Endothelial cell of umbilical vein (primary cell): Measurements from ENCODE around the gene LTA4H. TPM values are rescaled to one million over a fixed set of nuclear protein-coding genes. Genes with fewer than 3 reads are reported as not detected.

Experiments
- BruUV-seq: library from RNA; stranded (reverse); fragments of 400-500 nt; replicated peaks from 2 replicates; lab custom pipeline; 2021; lab: Mats Ljungman, UMichigan
- CTCF ChIA-PET: fragments of 300-600, 350-600 bp; sonication (Branson Sonifier 250); formaldehyde crosslinking; loops from one replicate; lab custom pipeline; 2021; ENCODE audit warnings: antibody characterized with exemption, inconsistent platforms; lab: Charles Lee
- POLR2A ChIA-PET: fragments of 300-600, 350-600 bp; sonication (Branson Sonifier 250); formaldehyde crosslinking; loops from one replicate; lab custom pipeline; 2021; ENCODE audit warnings: antibody characterized with exemption, inconsistent platforms; lab: Charles Lee
- DNase-seq: peaks from one replicate; pipeline ENCODE4 v3.0.0-alpha.2; 2011; ENCODE audit warnings: low read depth, low spot score
- FAIRE-seq: peaks from 2 replicates; lab custom pipeline; 2011; peaks lifted over from hg19 to GRCh38; lab: Jason Lieb, UNC
- H2AFZ ChIP-seq: 2 replicates; pipeline ENCODE4 v1.6.0; 2012; ENCODE audit warnings: low read depth, low read length, control low read depth, inconsistent platforms
- H3K27ac ChIP-seq: 2 replicates; pipeline ENCODE4 v1.5.1; 2011; ENCODE audit warnings: low read depth, mild to moderate bottlenecking, control low read depth, low read length, moderate library complexity; ENCODE audit not compliant: insufficient read depth
- H3K27me3 ChIP-seq, 2 experiments: 2 replicates each; pipeline versions ENCODE4 v1.6.0 to v1.6.1; 2011; ENCODE audit warnings: low read length in 2 of 2, mixed read lengths in 1 of 2; ENCODE audit not compliant: control insufficient read depth in 2 of 2, insufficient read depth in 2 of 2
- H3K36me3 ChIP-seq, 2 experiments: 2 replicates in 1 of 2; 3 replicates in 1 of 2; pipeline ENCODE4 v1.5.1; 2011; ENCODE audit warnings: low read length in 2 of 2, mild to moderate bottlenecking in 1 of 2, moderate library complexity in 1 of 2; ENCODE audit not compliant: control insufficient read depth in 2 of 2, insufficient read depth in 2 of 2; ENCODE audit errors: extremely low read depth in 1 of 2
- H3K4me1 ChIP-seq: 3 replicates; pipeline ENCODE4 v1.5.1; 2011; ENCODE audit warnings: mild to moderate bottlenecking, low read length; ENCODE audit not compliant: control insufficient read depth, insufficient read depth; ENCODE audit errors: extremely low read depth
- H3K4me2 ChIP-seq: 2 replicates; pipeline ENCODE4 v1.6.1; 2011; ENCODE audit warnings: low read length, control low read depth, mixed read lengths; ENCODE audit not compliant: insufficient read depth
- H3K4me3 ChIP-seq, 3 experiments: fragments of 200-600 bp in 1 of 3; sonication (generic), shearing (Covaris generic) in 1 of 3; replicated peaks in 1 of 3; 2 replicates each; pipeline ENCODE4 v1.5.1; 2011 to 2016; ENCODE audit warnings: control low read depth in 3 of 3, low read length in 3 of 3, mild to moderate bottlenecking in 2 of 3, inconsistent platforms in 1 of 3, low read depth in 1 of 3, moderate library complexity in 1 of 3; ENCODE audit not compliant: insufficient read depth in 1 of 3
- H3K79me2 ChIP-seq: 2 replicates; pipeline ENCODE4 v1.6.0; 2012; ENCODE audit warnings: low read length, inconsistent platforms; ENCODE audit not compliant: control insufficient read depth, insufficient read depth
- H3K9ac ChIP-seq: replicated peaks from 2 replicates; pipeline ENCODE3; 2011; ENCODE audit warnings: low read length, control low read depth; ENCODE audit not compliant: insufficient read depth; ENCODE audit errors: extremely low read depth
- H3K9me1 ChIP-seq: replicated peaks from 3 replicates; pipeline ENCODE4 v1.6.0; 2011; ENCODE audit warnings: mild to moderate bottlenecking, low read length; ENCODE audit not compliant: control insufficient read depth, insufficient read depth; ENCODE audit errors: extremely low read depth
- H3K9me3 ChIP-seq: replicated peaks from 2 replicates; pipeline ENCODE4 v1.5.1; 2012; ENCODE audit warnings: low read length, inconsistent platforms; ENCODE audit not compliant: control insufficient read depth, insufficient read depth
- H4K20me1 ChIP-seq: replicated peaks from 2 replicates; pipeline ENCODE3; 2011; ENCODE audit warnings: mild to moderate bottlenecking, low read length; ENCODE audit not compliant: control insufficient read depth, insufficient read depth; ENCODE audit errors: extremely low read depth
- EZH2 ChIP-seq: IDR thresholded peaks from 2 replicates; pipeline ENCODE4 v1.6.1; 2012; ENCODE audit warnings: borderline replicate concordance, low read depth, mild to moderate bottlenecking, moderate library complexity, low read length, inconsistent platforms; ENCODE audit not compliant: severe bottlenecking
- FOS ChIP-seq: IDR thresholded peaks from 2 replicates; pipeline ENCODE4 v1.6.1; 2011; ENCODE audit warnings: mild to moderate bottlenecking, low read length, moderate library complexity, borderline replicate concordance; ENCODE audit not compliant: insufficient read depth
- GATA2 ChIP-seq: IDR thresholded peaks from 2 replicates; pipeline ENCODE4 v1.7.0; 2011; ENCODE audit warnings: low read depth, mild to moderate bottlenecking, moderate library complexity, mixed read lengths, low read length; ENCODE audit not compliant: insufficient read length, insufficient read depth
- JUN ChIP-seq: IDR thresholded peaks from 2 replicates; pipeline ENCODE4 v1.6.1; 2011; ENCODE audit warnings: borderline replicate concordance, low read depth; ENCODE audit not compliant: insufficient read length, insufficient read depth
- MYC ChIP-seq: IDR thresholded peaks from one replicate; pipeline ENCODE4 v1.6.1; 2011; ENCODE audit warnings: mild to moderate bottlenecking, low read depth, low read length
- POLR2A ChIP-seq: IDR thresholded peaks from 2 replicates; pipeline ENCODE4 v1.6.1; 2012; ENCODE audit warnings: low read depth, mild to moderate bottlenecking, control low read depth, low read length
- POLR2AphosphoS5 ChIP-seq: IDR thresholded peaks from 2 replicates; pipeline ENCODE4 v1.6.1; 2012; ENCODE audit warnings: low read depth, mild to moderate bottlenecking, control low read depth, low read length, moderate library complexity; ENCODE audit not compliant: insufficient read depth
- dilution Hi-C: fragments of 300-500 bp; cut with MboI; formaldehyde crosslinking; loops from one replicate; pipeline ENCODE4 v1.15.0; 2019; ENCODE audit warnings: low sequenced_read_pairs; ENCODE audit not compliant: extremely low pct_ligation_motif_present
- intact Hi-C: fragments of 100-400 bp; cut with micrococcal nuclease; formaldehyde crosslinking; loops from one replicate; pipeline ENCODE4 v1.10.0; 2022
- polyA plus RNA-seq, 4 experiments: library from polyadenylated mRNA; depleted of rRNA in 3 of 4; stranded (reverse) in 3 of 4; unstranded in 1 of 4; fragments of >200 nt; gene quantifications; 2 replicates each; pipeline versions ENCODE4 v1.2.1 to v1.2.3, GENCODE V29; 2011 to 2012; ENCODE audit warnings: missing spikeins in 1 of 4
- total RNA-seq: library from RNA; stranded (reverse); gene quantifications from 2 replicates; pipeline ENCODE4 v1.2.3, GENCODE V29; 2021
- TF ChIP-seq, protein P1 (sequence below), 2 donors: IDR thresholded peaks; 1 replicate in 1 of 2; 2 replicates in 1 of 2; pipeline ENCODE4 v1.5.1; 2011; ENCODE audit warnings: low read length in 2 of 2, mild to moderate bottlenecking in 2 of 2, moderate library complexity in 2 of 2, control low read depth in 1 of 2, inconsistent platforms in 1 of 2, low read depth in 1 of 2; ENCODE audit not compliant: insufficient read depth in 1 of 2; ENCODE audit errors: extremely low read depth in 1 of 2
- TF ChIP-seq, protein P2 (sequence below): IDR thresholded peaks from 2 replicates; pipeline ENCODE4 v1.6.1; 2011; ENCODE audit not compliant: insufficient read depth, insufficient read length

LTA4H gene
- total and polyA plus RNA-seq, 2 donors (not counting 3 experiments of a cell fraction or from before 2014, with no cell fraction given) = 77.1 to 85.2 TPM

DNA sequence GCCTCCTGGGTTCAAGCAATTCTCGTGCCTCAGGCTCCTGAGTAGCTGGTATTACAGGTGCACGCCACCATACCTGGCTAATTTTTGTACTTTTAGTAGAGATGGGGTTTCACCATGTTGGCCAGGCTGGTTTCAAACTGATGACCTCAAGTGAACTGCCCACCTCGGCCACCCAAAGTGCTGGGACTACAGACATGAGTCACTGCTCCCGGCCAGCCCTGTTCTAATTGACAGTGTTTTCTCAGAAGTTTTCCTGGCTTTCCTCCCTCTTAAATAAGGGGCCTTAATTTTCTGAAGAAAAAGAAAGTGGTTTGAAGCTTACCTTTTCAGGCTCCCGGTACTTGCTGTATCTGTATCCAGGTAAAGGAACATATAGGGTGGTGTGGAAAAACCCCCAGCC, 40.9 kb downstream of the LTA4H start:
- Histone ChIP-seq H3K79me2 (no peaks in the 10 kb centered on the region), H3K4me3 (no peak overlapping the region), H3K9ac (no peak overlapping the region), H4K20me1 (no peaks in the 10 kb centered on the region), H3K9me1 (no peaks in the 10 kb centered on the region), H2AFZ (no peak overlapping the region), H3K4me2 (no peak overlapping the region), H3K4me1 (no peaks in the 10 kb centered on the region), H3K9me3 (no peaks in the 10 kb centered on the region), H3K27me3 (peaks cover 6 to 18% of the 10 kb centered on the region in 2 experiments), H3K27ac (no peak overlapping the region), H3K36me3 (no peaks in the 10 kb centered on the region)
- intact Hi-C loops (no loop called here), dilution Hi-C loops (no loop called here)
- FAIRE-seq (no peak), DNase-seq (no peak)
- ChIA-PET CTCF (interaction anchor here (1.1 to 2.1 kb wide), 2 partner anchors 76 to 86 kb away, joined by 3 to 7 read pairs; no protein-coding TSS in a partner anchor), POLR2A (interaction anchor here (0.6 kb wide), 1 partner anchor 59 kb away, joined by 3 read pairs; no protein-coding TSS in a partner anchor)
- BruUV-seq = no TSS peak
- TF ChIP-seq, protein P1, sequence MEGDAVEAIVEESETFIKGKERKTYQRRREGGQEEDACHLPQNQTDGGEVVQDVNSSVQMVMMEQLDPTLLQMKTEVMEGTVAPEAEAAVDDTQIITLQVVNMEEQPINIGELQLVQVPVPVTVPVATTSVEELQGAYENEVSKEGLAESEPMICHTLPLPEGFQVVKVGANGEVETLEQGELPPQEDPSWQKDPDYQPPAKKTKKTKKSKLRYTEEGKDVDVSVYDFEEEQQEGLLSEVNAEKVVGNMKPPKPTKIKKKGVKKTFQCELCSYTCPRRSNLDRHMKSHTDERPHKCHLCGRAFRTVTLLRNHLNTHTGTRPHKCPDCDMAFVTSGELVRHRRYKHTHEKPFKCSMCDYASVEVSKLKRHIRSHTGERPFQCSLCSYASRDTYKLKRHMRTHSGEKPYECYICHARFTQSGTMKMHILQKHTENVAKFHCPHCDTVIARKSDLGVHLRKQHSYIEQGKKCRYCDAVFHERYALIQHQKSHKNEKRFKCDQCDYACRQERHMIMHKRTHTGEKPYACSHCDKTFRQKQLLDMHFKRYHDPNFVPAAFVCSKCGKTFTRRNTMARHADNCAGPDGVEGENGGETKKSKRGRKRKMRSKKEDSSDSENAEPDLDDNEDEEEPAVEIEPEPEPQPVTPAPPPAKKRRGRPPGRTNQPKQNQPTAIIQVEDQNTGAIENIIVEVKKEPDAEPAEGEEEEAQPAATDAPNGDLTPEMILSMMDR (IDR thresholded peaks at IDR 0.05; ENCODE audit: extremely low read depth in 1 of 2, insufficient read depth in 1 of 2, low read depth in 1 of 2, low read length in 2 of 2) = no peak
- TF ChIP-seq POLR2AphosphoS5 (no peak), EZH2 (no peak), POLR2A (no peak), JUN (no peak), FOS (no peak), MYC (no peak), GATA2 (no peak)
- TF ChIP-seq, protein P2, sequence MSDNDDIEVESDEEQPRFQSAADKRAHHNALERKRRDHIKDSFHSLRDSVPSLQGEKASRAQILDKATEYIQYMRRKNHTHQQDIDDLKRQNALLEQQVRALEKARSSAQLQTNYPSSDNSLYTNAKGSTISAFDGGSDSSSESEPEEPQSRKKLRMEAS = no peak
